ENCODE data around the gene NMT1. TPM values are rescaled to one million over a fixed set of nuclear protein-coding genes. Genes with fewer than 3 reads are reported as not detected.

NMT1 gene
- total and polyA plus RNA-seq, 2 of the 13 experiments (the other 11 are each of a cell fraction or from before 2014, with no cell fraction given) = 75.7 to 142 TPM

DNA sequence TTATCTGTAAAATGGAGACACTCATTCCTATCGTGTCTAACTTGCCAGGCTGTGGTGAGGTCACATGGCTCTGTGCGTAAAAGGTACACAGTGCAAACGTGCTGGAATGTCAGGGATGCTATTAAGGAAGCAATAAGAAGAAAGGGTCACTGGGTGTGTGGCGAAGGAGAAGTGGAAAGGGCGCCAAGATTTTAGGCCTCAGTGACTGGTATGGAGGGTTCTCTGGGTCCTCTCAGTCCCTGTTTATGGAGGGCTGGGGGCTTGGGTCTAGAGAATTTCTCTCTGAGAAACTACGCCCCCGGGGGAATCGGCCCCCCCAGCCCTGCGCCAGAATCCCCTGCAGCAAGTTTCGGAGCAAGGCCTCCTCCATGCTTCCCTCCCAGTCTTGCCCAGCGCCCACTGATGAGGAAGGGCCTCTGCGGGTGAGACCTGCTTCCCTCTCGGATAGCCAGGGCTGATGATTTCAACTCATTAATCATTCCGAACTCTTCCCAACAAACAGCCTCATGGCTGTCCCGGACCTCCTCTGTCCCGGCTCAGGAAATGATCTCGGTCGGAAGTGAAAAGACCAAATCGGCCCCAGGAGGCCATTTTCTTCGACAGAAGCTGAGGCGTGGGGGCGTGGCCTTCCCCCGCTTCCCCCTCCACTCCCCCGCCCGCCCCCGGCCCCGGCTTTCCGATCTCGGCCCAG lies 85.9 kb downstream of the NMT1 start (continued):
- TF ChIP-seq, protein P1, sequence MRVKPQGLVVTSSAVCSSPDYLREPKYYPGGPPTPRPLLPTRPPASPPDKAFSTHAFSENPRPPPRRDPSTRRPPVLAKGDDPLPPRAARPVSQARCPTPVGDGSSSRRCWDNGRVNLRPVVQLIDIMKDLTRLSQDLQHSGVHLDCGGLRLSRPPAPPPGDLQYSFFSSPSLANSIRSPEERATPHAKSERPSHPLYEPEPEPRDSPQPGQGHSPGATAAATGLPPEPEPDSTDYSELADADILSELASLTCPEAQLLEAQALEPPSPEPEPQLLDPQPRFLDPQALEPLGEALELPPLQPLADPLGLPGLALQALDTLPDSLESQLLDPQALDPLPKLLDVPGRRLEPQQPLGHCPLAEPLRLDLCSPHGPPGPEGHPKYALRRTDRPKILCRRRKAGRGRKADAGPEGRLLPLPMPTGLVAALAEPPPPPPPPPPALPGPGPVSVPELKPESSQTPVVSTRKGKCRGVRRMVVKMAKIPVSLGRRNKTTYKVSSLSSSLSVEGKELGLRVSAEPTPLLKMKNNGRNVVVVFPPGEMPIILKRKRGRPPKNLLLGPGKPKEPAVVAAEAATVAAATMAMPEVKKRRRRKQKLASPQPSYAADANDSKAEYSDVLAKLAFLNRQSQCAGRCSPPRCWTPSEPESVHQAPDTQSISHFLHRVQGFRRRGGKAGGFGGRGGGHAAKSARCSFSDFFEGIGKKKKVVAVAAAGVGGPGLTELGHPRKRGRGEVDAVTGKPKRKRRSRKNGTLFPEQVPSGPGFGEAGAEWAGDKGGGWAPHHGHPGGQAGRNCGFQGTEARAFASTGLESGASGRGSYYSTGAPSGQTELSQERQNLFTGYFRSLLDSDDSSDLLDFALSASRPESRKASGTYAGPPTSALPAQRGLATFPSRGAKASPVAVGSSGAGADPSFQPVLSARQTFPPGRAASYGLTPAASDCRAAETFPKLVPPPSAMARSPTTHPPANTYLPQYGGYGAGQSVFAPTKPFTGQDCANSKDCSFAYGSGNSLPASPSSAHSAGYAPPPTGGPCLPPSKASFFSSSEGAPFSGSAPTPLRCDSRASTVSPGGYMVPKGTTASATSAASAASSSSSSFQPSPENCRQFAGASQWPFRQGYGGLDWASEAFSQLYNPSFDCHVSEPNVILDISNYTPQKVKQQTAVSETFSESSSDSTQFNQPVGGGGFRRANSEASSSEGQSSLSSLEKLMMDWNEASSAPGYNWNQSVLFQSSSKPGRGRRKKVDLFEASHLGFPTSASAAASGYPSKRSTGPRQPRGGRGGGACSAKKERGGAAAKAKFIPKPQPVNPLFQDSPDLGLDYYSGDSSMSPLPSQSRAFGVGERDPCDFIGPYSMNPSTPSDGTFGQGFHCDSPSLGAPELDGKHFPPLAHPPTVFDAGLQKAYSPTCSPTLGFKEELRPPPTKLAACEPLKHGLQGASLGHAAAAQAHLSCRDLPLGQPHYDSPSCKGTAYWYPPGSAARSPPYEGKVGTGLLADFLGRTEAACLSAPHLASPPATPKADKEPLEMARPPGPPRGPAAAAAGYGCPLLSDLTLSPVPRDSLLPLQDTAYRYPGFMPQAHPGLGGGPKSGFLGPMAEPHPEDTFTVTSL (CRISPR knock-in tag; IDR thresholded peaks at IDR 0.05; ENCODE audit: borderline replicate concordance) = no peak
- TF ChIP-seq ZNF501 (CRISPR knock-in tag; IDR thresholded peaks at IDR 0.05) = peak; percentile 42; the same call in 1 of the 2 replicates
- no peak for TF ChIP-seq U2AF1 (optimal IDR thresholded peaks at IDR 0.05; ENCODE audit: low read depth, low read length)
- TF ChIP-seq SIN3A (IDR thresholded peaks at IDR 0.05; ENCODE audit: borderline replicate concordance, low read depth, low read length) = peak; percentile 53; the same call in 1 of the 2 replicates
- peak; percentile 18 for TF ChIP-seq KDM2A (CRISPR knock-in tag; IDR thresholded peaks at IDR 0.05; ENCODE audit: borderline replicate concordance, low read depth)
- no peak for TF ChIP-seq ZNF83 (CRISPR knock-in tag; IDR thresholded peaks at IDR 0.05; ENCODE audit: borderline replicate concordance)
- TF ChIP-seq, protein P2, sequence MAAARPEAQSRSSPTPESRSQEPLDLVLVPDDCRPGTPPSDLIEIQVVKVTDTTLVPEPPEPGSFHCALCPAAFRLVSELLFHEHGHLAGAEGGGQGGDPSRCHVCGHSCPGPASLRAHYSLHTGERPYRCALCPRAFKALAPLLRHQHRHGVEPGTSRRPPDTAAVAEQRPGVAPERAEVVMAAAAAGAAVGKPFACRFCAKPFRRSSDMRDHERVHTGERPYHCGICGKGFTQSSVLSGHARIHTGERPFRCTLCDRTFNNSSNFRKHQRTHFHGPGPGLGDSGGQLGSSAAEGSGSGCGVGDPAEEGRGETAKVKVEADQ (CRISPR knock-in tag; IDR thresholded peaks at IDR 0.05; ENCODE audit: borderline replicate concordance) = 0 out of 2 replicates have a peak, but pooled peaks have one; percentile 9
- TF ChIP-seq, protein P3, sequence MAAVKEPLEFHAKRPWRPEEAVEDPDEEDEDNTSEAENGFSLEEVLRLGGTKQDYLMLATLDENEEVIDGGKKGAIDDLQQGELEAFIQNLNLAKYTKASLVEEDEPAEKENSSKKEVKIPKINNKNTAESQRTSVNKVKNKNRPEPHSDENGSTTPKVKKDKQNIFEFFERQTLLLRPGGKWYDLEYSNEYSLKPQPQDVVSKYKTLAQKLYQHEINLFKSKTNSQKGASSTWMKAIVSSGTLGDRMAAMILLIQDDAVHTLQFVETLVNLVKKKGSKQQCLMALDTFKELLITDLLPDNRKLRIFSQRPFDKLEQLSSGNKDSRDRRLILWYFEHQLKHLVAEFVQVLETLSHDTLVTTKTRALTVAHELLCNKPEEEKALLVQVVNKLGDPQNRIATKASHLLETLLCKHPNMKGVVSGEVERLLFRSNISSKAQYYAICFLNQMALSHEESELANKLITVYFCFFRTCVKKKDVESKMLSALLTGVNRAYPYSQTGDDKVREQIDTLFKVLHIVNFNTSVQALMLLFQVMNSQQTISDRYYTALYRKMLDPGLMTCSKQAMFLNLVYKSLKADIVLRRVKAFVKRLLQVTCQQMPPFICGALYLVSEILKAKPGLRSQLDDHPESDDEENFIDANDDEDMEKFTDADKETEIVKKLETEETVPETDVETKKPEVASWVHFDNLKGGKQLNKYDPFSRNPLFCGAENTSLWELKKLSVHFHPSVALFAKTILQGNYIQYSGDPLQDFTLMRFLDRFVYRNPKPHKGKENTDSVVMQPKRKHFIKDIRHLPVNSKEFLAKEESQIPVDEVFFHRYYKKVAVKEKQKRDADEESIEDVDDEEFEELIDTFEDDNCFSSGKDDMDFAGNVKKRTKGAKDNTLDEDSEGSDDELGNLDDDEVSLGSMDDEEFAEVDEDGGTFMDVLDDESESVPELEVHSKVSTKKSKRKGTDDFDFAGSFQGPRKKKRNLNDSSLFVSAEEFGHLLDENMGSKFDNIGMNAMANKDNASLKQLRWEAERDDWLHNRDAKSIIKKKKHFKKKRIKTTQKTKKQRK (IDR thresholded peaks at IDR 0.05; ENCODE audit: low read length) = no peak
- no peak for TF ChIP-seq PPARG (CRISPR knock-in tag; conservative IDR thresholded peaks at IDR 0.05)
- no peak for TF ChIP-seq ZBTB43 (CRISPR knock-in tag; conservative IDR thresholded peaks at IDR 0.05)
- TF ChIP-seq YEATS4 (CRISPR knock-in tag; IDR thresholded peaks at IDR 0.05; ENCODE audit: borderline replicate concordance) = no peak
- no peak for TF ChIP-seq SAP130 (CRISPR knock-in tag; IDR thresholded peaks at IDR 0.05; ENCODE audit: low read depth)
- 0 out of 2 replicates have a peak, but pooled peaks have one; percentile 8 for TF ChIP-seq SMAD3 (CRISPR knock-in tag; IDR thresholded peaks at IDR 0.05)
- TF ChIP-seq POLR2A (IDR thresholded peaks at IDR 0.05; ENCODE audit: insufficient read depth in 1 of 2, low read depth in 2 of 2, low read length in 2 of 2) = peak; percentile 46 to 76; a peak in 3 of 4 replicates
- no peak for TF ChIP-seq RAD21 (CRISPR knock-in tag; IDR thresholded peaks at IDR 0.05)
- no peak for TF ChIP-seq ZNF678 (CRISPR knock-in tag; IDR thresholded peaks at IDR 0.05)
- no peak for TF ChIP-seq RFXANK (CRISPR knock-in tag; IDR thresholded peaks at IDR 0.05)
- no peak for TF ChIP-seq ZNF354B (CRISPR knock-in tag; IDR thresholded peaks at IDR 0.05)

Data from HepG2 (cell line).